IMR-90 (cell line): ENCODE data around the gene GPI. TPM values are rescaled to one million over a fixed set of nuclear protein-coding genes. Genes with fewer than 3 reads are reported as not detected.
"Not testable (repeated sequence)": the region's sequence is repeated elsewhere in the genome, so short reads cannot be mapped to it uniquely, and the experiment has no call there.

Source experiments
- ATAC-seq: fragments of 200-7000 bp; cut with Tn5 transposase; 2 replicates; pipeline ENCODE4 v1.9.1; 2020; ENCODE audit warnings: low read depth, mild to moderate bottlenecking, moderate library complexity
- BruUV-seq: library from RNA; stranded (reverse); fragments of 400-500 nt; replicated peaks from 2 replicates; lab custom pipeline; 2021; lab: Mats Ljungman, UMichigan
- CTCF ChIA-PET: fragments of 300-600 bp; formaldehyde crosslinking; extraction: SDS; loops from one replicate; lab custom pipeline; 2021; ENCODE audit warnings: antibody characterized with exemption; lab: Yijun Ruan, JAX
- POLR2A ChIA-PET: fragments of 300-600 bp; sonication (Branson Sonifier 250); formaldehyde crosslinking; loops from one replicate; lab custom pipeline; 2022; ENCODE audit warnings: antibody characterized with exemption; ENCODE audit not compliant: unreplicated experiment; lab: Charles Lee
- DNase-seq: peaks from one replicate; pipeline ENCODE4 v3.0.0; 2013
- H2AFZ ChIP-seq: replicated peaks from 2 replicates; pipeline ENCODE3; 2013; ENCODE audit warnings: low read length, mild to moderate bottlenecking; ENCODE audit not compliant: poor library complexity
- H2AK5ac ChIP-seq: 2 replicates; pipeline ENCODE4 v1.6.1; 2013; ENCODE audit warnings: low read depth, low read length, inconsistent platforms
- H2AK9ac ChIP-seq: replicated peaks from 2 replicates; pipeline ENCODE3; 2013; ENCODE audit warnings: mild to moderate bottlenecking, low read depth, low read length, moderate library complexity; ENCODE audit not compliant: poor library complexity
- H2BK120ac ChIP-seq: 2 replicates; pipeline ENCODE4 v1.6.1; 2013; ENCODE audit warnings: low read depth, low read length, inconsistent platforms
- H2BK15ac ChIP-seq: 3 replicates; pipeline ENCODE4 v1.6.1; 2013; ENCODE audit warnings: low read depth, low read length, inconsistent platforms
- H2BK20ac ChIP-seq: 2 replicates; pipeline ENCODE4 v1.6.1; 2013; ENCODE audit warnings: low read depth, mild to moderate bottlenecking, inconsistent platforms, low read length, moderate library complexity
- H2BK5ac ChIP-seq: 2 replicates; pipeline ENCODE4 v1.6.1; 2013; ENCODE audit warnings: mild to moderate bottlenecking, low read depth, low read length, inconsistent platforms; ENCODE audit not compliant: poor library complexity, severe bottlenecking
- H3K14ac ChIP-seq: replicated peaks from 2 replicates; pipeline ENCODE4 v1.6.1; 2013; ENCODE audit warnings: low read depth, low read length, inconsistent platforms
- H3K18ac ChIP-seq: 2 replicates; pipeline ENCODE4 v1.6.1; 2013; ENCODE audit warnings: low read depth, low read length, control low read depth
- H3K23ac ChIP-seq: 2 replicates; pipeline ENCODE4 v1.6.1; 2013; ENCODE audit warnings: low read depth, low read length, inconsistent platforms
- H3K27ac ChIP-seq: 2 replicates; pipeline ENCODE4 v1.5.1; 2013; ENCODE audit warnings: mild to moderate bottlenecking, control low read depth, low read length; ENCODE audit not compliant: insufficient read depth
- H3K27me3 ChIP-seq: 2 replicates; pipeline ENCODE4 v1.6.1; 2013; ENCODE audit warnings: low read length; ENCODE audit not compliant: control insufficient read depth, insufficient read depth
- H3K36me3 ChIP-seq: 2 replicates; pipeline ENCODE4 v1.6.1; 2013; ENCODE audit warnings: low read length, mixed read lengths; ENCODE audit not compliant: control insufficient read depth, insufficient read depth
- H3K4ac ChIP-seq: 2 replicates; pipeline ENCODE4 v1.6.1; 2013; ENCODE audit warnings: low read depth, low read length, inconsistent platforms
- H3K4me1 ChIP-seq: 2 replicates; pipeline ENCODE4 v1.6.1; 2013; ENCODE audit warnings: low read length, mixed read lengths; ENCODE audit not compliant: control insufficient read depth, insufficient read depth
- H3K4me2 ChIP-seq: 2 replicates; pipeline ENCODE4 v1.6.1; 2013; ENCODE audit warnings: low read depth, mild to moderate bottlenecking, control low read depth, low read length, moderate library complexity
- H3K4me3 ChIP-seq: 2 replicates; pipeline ENCODE4 v1.5.1; 2013; ENCODE audit warnings: low read depth, mild to moderate bottlenecking, control low read depth, low read length, moderate library complexity; ENCODE audit not compliant: insufficient read depth
- H3K56ac ChIP-seq: 2 replicates; pipeline ENCODE4 v1.6.1; 2013; ENCODE audit warnings: low read length, inconsistent platforms; ENCODE audit not compliant: insufficient read depth; ENCODE audit errors: extremely low read depth
- H3K79me1 ChIP-seq, 2 experiments: 2 replicates each; pipeline ENCODE4 v1.6.1; 2013; ENCODE audit warnings: low read length in 2 of 2, inconsistent platforms in 1 of 2, low read depth in 1 of 2
- H3K9ac ChIP-seq: 2 replicates; pipeline ENCODE4 v1.6.1; 2013; ENCODE audit warnings: low read depth, low read length, control low read depth
- H3K9me1 ChIP-seq: 2 replicates; pipeline ENCODE4 v1.6.1; 2013; ENCODE audit warnings: low read length, inconsistent platforms; ENCODE audit not compliant: insufficient read depth
- H3K9me3 ChIP-seq: 2 replicates; pipeline ENCODE4 v1.6.1; 2013; ENCODE audit warnings: low read length; ENCODE audit not compliant: control insufficient read depth, insufficient read depth
- H4K20me1 ChIP-seq: 2 replicates; pipeline ENCODE4 v1.6.1; 2013; ENCODE audit warnings: low read length, inconsistent platforms; ENCODE audit not compliant: insufficient read depth
- H4K5ac ChIP-seq: 2 replicates; pipeline ENCODE4 v1.6.1; 2013; ENCODE audit warnings: mild to moderate bottlenecking, low read depth, low read length, control low read depth
- H4K8ac ChIP-seq, 2 experiments: 2 replicates each; pipeline ENCODE4 v1.6.1; 2013; ENCODE audit warnings: low read depth in 2 of 2, low read length in 2 of 2, control low read depth in 1 of 2, inconsistent platforms in 1 of 2
- H4K91ac ChIP-seq: 2 replicates; pipeline ENCODE4 v1.6.1; 2013; ENCODE audit warnings: low read depth, low read length, inconsistent platforms; ENCODE audit not compliant: insufficient read depth
- WGBS, 2 experiments: methylation state at CpG; one replicate each; pipeline versions ENCODE4 v1.1.5 to v1.1.7; 2013; ENCODE audit warnings: missing lambda C conversion rate in 2 of 2; ENCODE audit not compliant: insufficient read length in 1 of 2; ENCODE audit errors: extremely low coverage in 2 of 2; 5-methylcytosine and 5-hydroxymethylcytosine counted together
- dilution Hi-C: fragments of 300-500 bp; cut with HindIII; formaldehyde crosslinking; loops from one replicate; pipeline ENCODE4 v1.14.3; 2018; ENCODE audit warnings: low sequenced_read_pairs; ENCODE audit not compliant: unreplicated experiment
- in situ Hi-C: fragments of 300-500 bp; cut with MboI; formaldehyde crosslinking; loops from 3 replicates; pipeline ENCODE4 v1.14.3; 2019; ENCODE audit warnings: low sequenced_read_pairs, inconsistent platforms, mixed read lengths
- intact Hi-C: fragments of 100-400 bp; cut with micrococcal nuclease; formaldehyde crosslinking; loops from 2 replicates; pipeline ENCODE4 v1.10.0; 2022
- polyA plus RNA-seq, 3 experiments: library from polyadenylated mRNA; depleted of rRNA; stranded (reverse); fragments of >200 nt; gene quantifications; 2 replicates each; pipeline ENCODE4 v1.2.3, GENCODE V29; 2012; ENCODE audit warnings: low replicate concordance in 1 of 3
- total RNA-seq: library from RNA; depleted of rRNA; stranded (reverse); fragments of >200 nt; gene quantifications from 2 replicates; pipeline ENCODE4 v1.2.3, GENCODE V29; 2012

Gene GPI
- total and polyA plus RNA-seq, 2 of the 4 experiments (the other 2 are of a cell fraction) = 147 to 239 TPM

DNA sequence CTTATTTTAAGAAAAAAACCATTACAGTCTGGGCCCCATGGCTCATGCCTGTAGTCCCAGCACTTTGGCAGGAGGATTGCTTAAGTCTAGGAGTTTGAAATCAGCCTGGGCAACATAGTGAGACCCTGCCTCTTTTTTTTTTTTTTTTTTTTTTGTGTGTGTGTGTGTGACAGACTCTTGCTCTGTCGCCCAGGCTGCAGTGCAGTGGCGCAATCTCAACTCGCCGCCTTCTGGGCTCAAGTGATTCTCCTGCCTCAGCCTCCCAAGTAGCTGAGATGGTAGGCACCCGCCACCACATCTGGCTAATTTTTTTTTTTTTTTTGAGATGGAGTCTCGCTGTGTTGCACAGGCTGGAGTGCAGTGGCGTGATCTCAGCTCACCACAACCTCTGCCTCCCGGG is 34.4 kb upstream of the GPI start:
- dilution Hi-C loops = not testable (repeated sequence)

DNA sequence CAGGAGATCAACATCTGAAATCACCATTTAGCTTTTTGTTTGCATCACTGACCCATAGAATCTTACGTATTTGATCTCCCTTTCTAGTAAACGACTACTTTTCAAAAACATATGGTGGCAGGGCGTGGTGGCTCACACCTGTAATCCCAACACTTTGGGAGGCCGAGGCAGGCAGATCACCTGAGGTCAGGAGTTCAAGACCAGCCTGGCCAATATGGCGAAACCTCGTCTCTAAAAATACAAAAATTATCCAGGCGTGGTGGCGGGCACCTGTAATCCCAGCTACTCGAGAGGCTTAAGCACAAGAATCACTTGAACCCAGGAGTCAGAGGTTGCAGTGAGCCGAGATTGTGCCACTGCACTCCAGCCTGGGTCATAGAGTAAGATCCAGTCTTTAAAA is 33.4 kb upstream of the GPI start:
- H3K18ac ChIP-seq, H3K27ac ChIP-seq, BruUV-seq, H3K56ac ChIP-seq, H4K20me1 ChIP-seq, H2AK9ac ChIP-seq, POLR2A ChIA-PET, H3K14ac ChIP-seq, H2BK20ac ChIP-seq, H2AK5ac ChIP-seq, dilution Hi-C loops, H2BK120ac ChIP-seq, H3K27me3 ChIP-seq, H3K23ac ChIP-seq, H3K4me1 ChIP-seq, H3K4me3 ChIP-seq, DNase-seq, H4K5ac ChIP-seq, H3K9me3 ChIP-seq, H3K4ac ChIP-seq, H4K8ac ChIP-seq, H3K9ac ChIP-seq, intact Hi-C loops, H4K91ac ChIP-seq, H2BK15ac ChIP-seq, H2AFZ ChIP-seq, H2BK5ac ChIP-seq, ATAC-seq, H3K4me2 ChIP-seq: not testable (repeated sequence)
- Histone ChIP-seq H3K36me3 (peaks cover 42% of the 10 kb centered on the region), H3K79me1 (peaks cover 16 to 36% of the 10 kb centered on the region in 2 experiments), H3K9me1 (peaks cover 12% of the 10 kb centered on the region; the same call in 1 of the 2 replicates)
- CTCF ChIA-PET = interaction anchor here (0.6 to 1.0 kb wide), 3 partner anchors 15 to 858 kb away, joined by 3 to 5 read pairs (median 3); no protein-coding TSS in a partner anchor
- in situ Hi-C loops = loop anchor here (10.0 to 25.0 kb wide), 2 partner anchors 97 to 544 kb away; partner anchors contain the start of gene KCTD15
- 96% methylated on average over 6 of the region's 10 CpGs; no CpG with 5 or more reads in 1 of the 2 experiments for WGBS, 2 experiments

More for the DNA sequence above, 34.4 kb upstream of the GPI start:
- H3K9ac ChIP-seq, DNase-seq, H4K8ac ChIP-seq, CTCF ChIA-PET, H2AFZ ChIP-seq, H2BK5ac ChIP-seq, H2BK15ac ChIP-seq, H2BK20ac ChIP-seq, H3K23ac ChIP-seq, H2AK9ac ChIP-seq, H3K18ac ChIP-seq, intact Hi-C loops, H2AK5ac ChIP-seq, H3K4me1 ChIP-seq, H3K14ac ChIP-seq, H3K27me3 ChIP-seq, H4K91ac ChIP-seq, ATAC-seq, POLR2A ChIA-PET, H3K4me3 ChIP-seq, H3K27ac ChIP-seq, H4K5ac ChIP-seq, H3K56ac ChIP-seq, H3K4me2 ChIP-seq, H3K9me3 ChIP-seq, H4K20me1 ChIP-seq, BruUV-seq, H3K4ac ChIP-seq, H2BK120ac ChIP-seq: not testable (repeated sequence)
- H3K36me3 ChIP-seq = peaks cover 41% of the 10 kb centered on the region
- WGBS, 2 experiments = 100% methylated on average over 1 of the region's 8 CpGs; no CpG with 5 or more reads in 1 of the 2 experiments
- peaks cover 15% of the 10 kb centered on the region for H3K9me1 ChIP-seq
- peaks cover 16 to 38% of the 10 kb centered on the region in 2 experiments for H3K79me1 ChIP-seq
- in situ Hi-C loops = loop anchor here (10.0 to 25.0 kb wide), 2 partner anchors 96 to 543 kb away; partner anchors contain the start of gene KCTD15
